SH-SY5Y (cell line): ENCODE data around the gene PLD5.

Experiments
- GATA2 ChIP-seq: IDR thresholded peaks from 2 replicates; pipeline ENCODE4 v1.6.1; 2011; ENCODE audit warnings: mild to moderate bottlenecking, low read depth, low read length
- GATA3 ChIP-seq: IDR thresholded peaks from 2 replicates; pipeline ENCODE4 v1.6.1; 2011; ENCODE audit warnings: low read depth, mild to moderate bottlenecking, low read length, moderate library complexity

DNA sequence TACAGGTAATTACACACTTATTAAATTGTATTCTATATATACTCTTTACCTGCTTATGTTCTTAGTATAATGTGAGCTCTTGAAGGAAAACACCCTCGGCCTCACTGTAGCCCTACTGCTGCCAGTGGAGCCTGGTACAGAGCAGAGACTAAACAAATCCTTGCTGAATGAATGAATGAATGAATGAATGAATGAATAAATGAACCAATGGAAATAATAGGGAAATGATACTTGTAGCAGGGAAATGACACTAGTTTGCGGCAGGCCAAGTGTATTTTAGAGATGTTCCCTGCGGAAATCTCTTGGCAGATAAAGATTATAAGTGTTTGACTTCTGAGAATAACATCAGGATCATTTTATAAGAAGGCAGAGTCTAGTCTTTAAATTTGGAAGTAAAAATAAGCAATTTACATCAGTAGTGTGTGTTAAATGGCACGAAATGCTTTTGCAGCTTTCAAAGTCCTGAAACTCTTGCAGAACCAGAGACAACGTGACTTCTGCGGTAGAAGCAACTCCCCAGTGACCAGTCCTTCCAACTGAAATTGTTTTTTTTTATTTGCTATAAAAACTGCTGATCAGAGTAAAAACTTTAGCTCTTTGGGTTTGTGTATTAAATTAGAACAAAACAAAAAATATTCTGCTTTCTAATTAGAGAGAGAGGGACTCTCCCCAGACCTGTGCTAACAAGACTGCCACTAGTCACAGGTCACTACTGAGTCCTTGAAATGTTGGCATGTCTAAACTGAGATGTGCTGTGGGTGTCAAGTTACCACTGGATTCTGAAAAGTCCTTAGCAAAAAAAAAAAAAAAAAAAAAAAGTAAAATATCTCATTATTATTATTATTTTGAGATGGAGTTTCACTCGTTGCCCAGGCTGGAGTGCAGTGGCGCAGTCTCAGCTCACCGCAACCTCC, 326.3 kb downstream of the PLD5 start:
- no peak for TF ChIP-seq GATA3
- TF ChIP-seq GATA2 = no peak
